Erythroblast (primary cell): ENCODE data around the gene WDR48.
A peak's percentile ranks its signal among the peaks of the same experiment; 100 is the strongest.

ENCODE experiments used
- DNase-seq, 2 experiments: peaks; one replicate each; lab custom pipeline; 2025; lab: John Stamatoyannopoulos, UW
- GATA1 ChIP-seq: IDR thresholded peaks from 2 replicates; pipeline ENCODE4 v1.6.1; 2011; ENCODE audit warnings: low read depth, mild to moderate bottlenecking, control low read depth, low read length, moderate library complexity
- POLR2A ChIP-seq: IDR thresholded peaks from 2 replicates; pipeline ENCODE4 v1.6.1; 2011; ENCODE audit warnings: mild to moderate bottlenecking, low read length

Gene WDR48

GRCh38 chr3:39112535-39112934 is 60.7 kb downstream of the WDR48 start:
- TF ChIP-seq GATA1 (no peak), POLR2A (no peak)

GRCh38 chr3:39113291-39113690 is 61.5 kb downstream of the WDR48 start:
- TF ChIP-seq POLR2A (no peak), GATA1 (no peak)
- no peak for DNase-seq

More at GRCh38 chr3:39112535-39112934, 60.7 kb downstream of the WDR48 start:
- DNase-seq: no peak

DNA sequence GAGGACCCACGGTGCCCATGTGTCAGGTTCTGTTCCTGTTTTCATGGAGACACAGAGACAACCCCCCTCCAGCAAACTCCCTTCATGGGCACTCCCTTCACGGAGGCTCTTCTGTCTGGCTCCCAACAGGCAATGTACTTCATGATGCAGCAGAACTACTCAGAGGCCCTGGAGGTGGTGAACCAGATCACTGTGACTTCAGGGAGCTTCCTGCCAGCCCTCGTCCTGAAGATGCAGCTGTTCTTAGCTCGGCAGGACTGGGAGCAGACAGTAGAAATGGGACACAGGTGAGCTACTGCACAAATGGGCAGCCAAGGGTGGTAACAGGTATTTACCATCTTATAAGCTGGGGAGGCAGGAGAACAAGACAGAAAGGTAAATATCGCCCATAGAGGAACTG is 62.6 kb downstream of the WDR48 start:
- no peak for TF ChIP-seq GATA1
- TF ChIP-seq POLR2A: no peak
- no peak for DNase-seq

DNA sequence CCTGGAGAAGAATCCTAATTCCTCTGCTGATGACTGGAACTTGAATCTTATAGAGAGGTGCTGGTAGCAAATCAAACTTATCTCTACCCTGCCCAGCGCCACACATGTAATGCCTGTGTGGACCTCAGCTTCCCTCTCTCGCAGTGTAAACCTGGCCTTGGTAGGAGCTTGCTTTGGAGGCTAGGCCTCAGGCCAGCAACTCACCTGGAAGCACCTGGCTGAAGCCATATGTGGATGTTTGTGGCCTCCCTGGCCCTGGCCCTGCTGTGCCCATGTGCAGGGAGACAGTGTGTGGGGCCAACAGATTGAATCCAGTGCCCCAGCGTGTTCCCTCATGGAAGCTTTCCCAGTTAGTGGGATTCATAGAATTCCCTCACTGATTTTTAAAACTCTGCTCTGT is 64.1 kb downstream of the WDR48 start:
- no peak for TF ChIP-seq POLR2A
- no peak for TF ChIP-seq GATA1
- DNase-seq: no peak

GRCh38 chr3:39118079-39118478 is 66.3 kb downstream of the WDR48 start:
- no peak for TF ChIP-seq GATA1
- TF ChIP-seq POLR2A: no peak
- DNase-seq: no peak

DNA sequence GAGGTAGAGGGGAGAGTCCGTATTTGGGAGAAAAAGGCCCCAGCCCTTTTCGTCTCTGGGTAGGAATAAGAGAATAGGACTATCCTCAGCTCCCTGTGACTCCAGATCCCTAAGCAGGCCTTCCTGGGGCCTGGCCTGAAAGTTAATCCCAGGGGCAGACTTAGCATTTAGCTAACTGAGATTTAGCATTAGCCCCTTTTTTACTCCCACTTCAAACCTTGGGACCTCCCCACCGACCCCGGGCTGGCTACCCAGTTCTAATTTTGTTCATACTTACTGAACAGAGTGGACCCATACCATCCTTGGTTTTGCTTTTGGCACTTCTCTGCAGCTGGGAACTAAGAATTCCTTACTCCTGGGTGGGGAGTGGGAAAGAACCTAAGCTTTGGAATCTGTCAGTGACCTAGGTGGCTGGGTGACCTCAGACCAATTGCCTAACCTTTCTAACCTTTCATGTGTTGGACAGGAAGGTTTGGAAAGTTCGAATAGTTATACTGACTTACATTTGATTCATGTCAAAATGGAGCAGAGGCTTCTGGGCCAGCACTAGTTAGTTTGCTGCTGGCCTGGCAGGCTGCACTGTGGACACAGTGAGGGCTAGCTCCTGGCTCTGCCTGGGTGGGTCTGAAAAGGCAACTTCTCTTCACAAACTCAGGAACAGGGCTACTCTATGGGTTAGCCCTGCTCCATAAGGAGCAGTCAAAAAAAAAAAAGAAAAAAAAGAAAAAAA is 67.3 kb downstream of the WDR48 start:
- DNase-seq: no peak
- TF ChIP-seq GATA1: no peak
- TF ChIP-seq POLR2A: no peak

DNA sequence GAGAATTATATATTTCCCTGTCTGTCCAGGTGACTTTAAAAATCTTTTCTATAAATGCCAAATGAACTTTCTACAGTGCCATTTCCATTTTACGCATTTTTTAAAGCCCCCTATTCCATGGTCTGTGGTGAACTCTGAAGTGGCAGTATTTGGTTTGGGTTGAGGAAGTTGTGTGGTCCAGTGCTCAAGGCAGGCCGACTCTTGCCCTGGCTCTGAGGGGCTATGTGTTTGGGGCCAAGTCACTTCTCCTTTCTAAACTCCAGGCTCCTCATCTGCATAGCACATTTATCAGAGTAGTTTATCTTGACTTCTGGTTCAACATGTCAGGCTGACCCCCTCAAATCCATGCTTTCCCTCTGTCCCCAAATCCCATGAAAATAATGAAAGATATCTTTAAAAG is 69.8 kb downstream of the WDR48 start:
- no peak for DNase-seq
- no peak for TF ChIP-seq POLR2A
- no peak for TF ChIP-seq GATA1

DNA sequence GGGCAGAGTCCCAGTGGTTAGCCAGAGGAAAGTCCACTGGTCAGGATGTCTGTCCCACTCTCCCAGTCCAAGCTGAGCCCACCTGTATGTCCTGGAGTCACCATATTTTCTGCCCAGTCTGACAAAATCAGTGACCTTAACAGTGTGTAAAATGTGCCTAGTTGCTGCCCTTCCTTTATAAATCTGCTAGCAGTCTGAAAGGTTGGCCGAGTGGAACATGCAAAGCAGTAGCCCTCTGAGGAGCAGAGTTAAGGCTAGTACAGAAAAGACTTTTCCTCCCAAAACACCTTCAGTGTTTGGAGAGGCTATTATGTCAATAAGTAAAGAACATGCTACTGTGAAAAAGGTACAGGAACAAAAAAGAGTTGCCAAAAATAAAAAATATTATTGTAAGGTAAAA is 71.0 kb downstream of the WDR48 start:
- DNase-seq: no peak
- TF ChIP-seq POLR2A (no peak), GATA1 (no peak)

DNA sequence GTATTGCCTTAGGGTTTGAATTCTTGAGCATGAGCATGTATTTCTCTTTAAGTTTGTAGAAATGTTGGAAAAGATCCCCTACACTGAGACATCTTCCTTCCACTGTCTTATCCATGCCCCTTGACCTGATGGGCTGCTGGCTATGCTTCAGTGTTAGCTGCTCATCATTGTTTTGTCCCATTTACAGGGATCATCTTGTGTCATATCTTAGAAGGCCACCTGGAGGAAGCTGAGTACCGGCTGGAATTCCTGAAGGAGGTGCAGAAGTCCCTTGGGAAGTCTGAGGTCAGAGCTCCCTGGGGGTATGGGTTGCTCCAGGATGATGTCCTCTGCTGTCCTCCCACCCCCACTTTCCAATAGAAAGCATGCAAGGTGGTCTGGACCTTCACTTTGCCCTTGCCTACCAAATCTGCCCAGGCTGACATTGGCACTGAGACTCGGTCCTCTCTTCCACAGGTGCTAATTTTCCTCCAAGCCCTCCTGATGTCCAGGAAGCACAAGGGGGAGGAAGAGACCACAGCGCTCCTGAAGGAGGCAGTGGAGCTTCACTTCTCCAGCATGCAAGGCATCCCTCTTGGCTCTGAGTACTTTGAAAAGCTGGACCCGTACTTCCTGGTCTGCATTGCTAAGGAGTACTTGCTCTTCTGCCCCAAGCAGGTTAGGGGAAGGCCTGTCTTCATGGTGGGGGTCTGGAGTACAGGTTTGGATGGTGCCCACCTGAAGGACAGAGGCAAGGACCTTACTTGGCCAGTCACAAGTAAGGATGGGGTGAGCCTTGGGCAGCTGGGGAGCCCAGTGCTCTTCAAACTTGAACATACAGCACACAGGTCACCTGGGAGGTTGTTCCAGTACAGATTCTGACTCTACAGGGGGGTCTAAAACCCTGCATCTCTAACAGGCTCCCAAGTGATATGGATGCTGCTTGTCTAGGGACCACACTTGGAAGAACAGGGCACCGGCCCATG is 73.3 kb downstream of the WDR48 start:
- TF ChIP-seq GATA1 (no peak), POLR2A (no peak)
- DNase-seq: peak in 1 of 2 experiments; percentile 34

DNA sequence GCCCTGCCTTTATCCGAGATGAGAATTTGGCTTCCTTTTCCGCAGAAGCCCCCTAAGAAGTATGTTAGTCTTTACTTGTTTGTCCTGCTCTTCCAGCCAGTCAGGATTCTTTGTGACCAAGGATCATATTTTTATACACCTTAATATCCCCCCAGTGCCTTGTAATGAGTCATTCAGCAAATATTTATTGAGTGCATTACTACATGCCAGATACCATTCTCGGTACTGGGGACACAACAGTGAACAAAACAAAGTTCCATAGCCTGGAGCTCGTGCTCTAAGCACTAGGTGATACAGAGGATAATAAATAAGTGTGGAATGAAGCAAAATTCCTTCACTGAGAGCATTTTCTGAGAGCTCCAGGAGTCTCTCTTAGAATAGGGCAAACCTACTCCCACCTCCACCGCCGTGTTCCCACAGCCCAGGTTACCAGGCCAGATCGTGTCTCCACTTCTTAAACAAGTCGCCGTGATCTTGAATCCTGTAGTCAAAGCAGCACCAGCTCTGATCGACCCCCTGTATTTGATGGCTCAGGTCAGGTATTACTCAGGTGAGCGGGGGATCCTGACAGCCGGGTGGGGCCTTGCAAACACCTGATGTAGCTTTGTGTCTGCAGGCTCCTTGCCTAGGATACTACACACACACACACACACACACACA is 74.2 kb downstream of the WDR48 start:
- no peak for DNase-seq
- TF ChIP-seq GATA1: no peak
- TF ChIP-seq POLR2A: no peak

GRCh38 chr3:39126532-39127071 is 74.8 kb downstream of the WDR48 start:
- TF ChIP-seq GATA1: no peak
- TF ChIP-seq POLR2A: no peak
- peak; percentile 65 to 76 for DNase-seq

GRCh38 chr3:39127269-39127907 is 75.6 kb downstream of the WDR48 start:
- DNase-seq: no peak
- no peak for TF ChIP-seq POLR2A
- no peak for TF ChIP-seq GATA1

DNA sequence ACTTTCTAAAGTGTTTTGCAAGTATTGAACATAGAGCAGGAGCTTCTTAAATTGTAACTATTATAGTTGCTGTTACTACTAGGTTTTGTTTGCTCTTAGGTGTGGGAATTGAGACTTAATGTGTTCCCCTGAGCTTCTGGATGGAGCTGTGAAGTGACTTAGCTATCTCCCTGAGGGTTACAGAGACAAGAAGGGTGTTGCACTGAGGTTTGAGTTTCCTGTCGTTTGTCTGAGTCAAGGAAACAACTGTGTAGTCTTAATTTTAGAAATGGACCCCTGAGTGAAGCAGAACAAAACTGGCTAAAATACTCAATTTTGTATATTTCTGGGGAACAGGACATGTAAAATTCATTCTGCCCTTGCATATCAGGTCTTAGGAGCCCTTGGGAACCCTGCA is 76.1 kb downstream of the WDR48 start:
- TF ChIP-seq POLR2A (no peak), GATA1 (no peak)
- DNase-seq: no peak

- TF ChIP-seq POLR2A: no peak
- TF ChIP-seq GATA1: no peak
- DNase-seq: no peak
Measured at GRCh38 chr3:39128951-39129350, 77.1 kb downstream of the WDR48 start.
